Measurements from ENCODE around the gene MAMLD1.

MAMLD1 gene

DNA sequence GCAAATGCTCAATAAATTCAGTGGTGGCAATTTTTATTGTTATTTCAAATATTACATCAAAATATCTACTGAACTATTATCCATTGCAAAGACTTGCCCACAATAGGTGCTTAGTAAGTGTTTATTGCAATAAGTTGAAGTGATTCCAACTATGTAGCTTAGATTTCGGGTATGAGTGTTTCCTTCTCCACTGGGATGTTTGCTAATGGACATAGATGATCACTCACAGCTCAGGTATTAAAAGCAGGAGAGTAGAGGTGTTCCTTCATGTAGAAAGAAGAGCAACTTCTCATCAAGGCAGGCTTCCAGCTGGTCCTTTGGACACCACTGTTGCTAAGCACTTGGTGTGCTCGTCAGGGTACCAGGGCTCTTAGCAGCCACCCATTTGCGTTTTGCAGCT, 139.0 kb downstream of the MAMLD1 start:
- Histone ChIP-seq H3K4me3 (IDR thresholded peaks at IDR 0.05; ENCODE audit: insufficient read depth, low read depth, low read length) (no peak overlapping the region), H2AFZ (ENCODE audit: low read depth) (no peak overlapping the region), H3K27me3 (ENCODE audit: insufficient read depth, low read depth) (no peaks in the 10 kb centered on the region), H3K79me2 (ENCODE audit: insufficient read depth, low read depth) (no peaks in the 10 kb centered on the region), H3K36me3 (ENCODE audit: insufficient read depth) (no peaks in the 10 kb centered on the region), H4K20me1 (ENCODE audit: insufficient read depth) (no peaks in the 10 kb centered on the region), H3K27ac (no peak overlapping the region), H3K4me2 (no peak overlapping the region), H3K9ac (no peak overlapping the region), H3K4me1 (ENCODE audit: low read depth, poor library complexity, severe bottlenecking) (no peaks in the 10 kb centered on the region)
- TF ChIP-seq, protein P1, sequence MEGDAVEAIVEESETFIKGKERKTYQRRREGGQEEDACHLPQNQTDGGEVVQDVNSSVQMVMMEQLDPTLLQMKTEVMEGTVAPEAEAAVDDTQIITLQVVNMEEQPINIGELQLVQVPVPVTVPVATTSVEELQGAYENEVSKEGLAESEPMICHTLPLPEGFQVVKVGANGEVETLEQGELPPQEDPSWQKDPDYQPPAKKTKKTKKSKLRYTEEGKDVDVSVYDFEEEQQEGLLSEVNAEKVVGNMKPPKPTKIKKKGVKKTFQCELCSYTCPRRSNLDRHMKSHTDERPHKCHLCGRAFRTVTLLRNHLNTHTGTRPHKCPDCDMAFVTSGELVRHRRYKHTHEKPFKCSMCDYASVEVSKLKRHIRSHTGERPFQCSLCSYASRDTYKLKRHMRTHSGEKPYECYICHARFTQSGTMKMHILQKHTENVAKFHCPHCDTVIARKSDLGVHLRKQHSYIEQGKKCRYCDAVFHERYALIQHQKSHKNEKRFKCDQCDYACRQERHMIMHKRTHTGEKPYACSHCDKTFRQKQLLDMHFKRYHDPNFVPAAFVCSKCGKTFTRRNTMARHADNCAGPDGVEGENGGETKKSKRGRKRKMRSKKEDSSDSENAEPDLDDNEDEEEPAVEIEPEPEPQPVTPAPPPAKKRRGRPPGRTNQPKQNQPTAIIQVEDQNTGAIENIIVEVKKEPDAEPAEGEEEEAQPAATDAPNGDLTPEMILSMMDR (conservative IDR thresholded peaks at IDR 0.05; ENCODE audit: low read depth, low read length) = no peak

DNA sequence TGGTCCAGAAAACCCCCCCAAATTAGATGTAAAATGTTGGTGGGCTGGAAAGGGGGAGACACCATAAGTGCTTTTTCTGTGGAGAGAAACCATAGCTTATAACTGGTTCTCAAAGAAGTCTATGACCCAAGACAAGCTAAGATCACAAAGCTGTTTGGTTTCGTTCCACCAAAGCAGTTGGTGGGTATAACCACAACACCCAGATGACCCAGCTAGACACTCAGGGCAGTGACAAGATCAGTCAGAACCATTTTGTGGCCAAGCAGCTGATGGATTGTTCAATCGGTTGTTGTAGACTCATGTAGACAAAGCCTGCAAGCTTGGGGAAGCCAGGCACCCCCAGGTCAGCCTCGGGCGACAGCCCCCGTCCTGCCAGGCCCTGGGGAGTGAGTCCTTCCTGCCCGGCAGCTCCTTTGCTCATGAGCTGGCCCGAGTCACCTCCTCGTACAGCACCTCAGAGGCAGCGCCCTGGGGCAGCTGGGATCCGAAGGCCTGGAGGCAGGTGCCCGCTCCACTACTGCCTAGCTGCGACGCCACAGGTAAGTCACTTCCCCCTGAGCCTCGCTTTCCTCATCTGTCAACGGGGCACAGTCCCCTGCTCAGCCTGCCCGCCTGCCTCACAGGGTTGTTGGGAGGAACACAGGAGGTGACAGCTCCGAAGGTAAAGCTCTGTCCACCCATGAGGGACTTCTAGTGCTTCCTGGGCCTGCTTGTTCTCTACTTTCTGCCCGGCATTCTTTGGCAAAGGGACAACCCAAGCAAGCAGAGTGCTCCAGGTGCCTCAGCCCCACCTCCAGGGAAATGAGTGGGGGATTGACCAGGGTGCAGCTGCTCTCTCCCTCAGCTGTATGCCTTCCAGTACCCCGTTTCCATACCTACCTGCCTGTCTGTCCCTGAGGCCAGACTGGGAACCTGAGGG, 140.1 kb downstream of the MAMLD1 start:
- TF ChIP-seq, protein P1 (conservative IDR thresholded peaks at IDR 0.05; ENCODE audit: low read depth, low read length) = no peak
- no peaks in the 10 kb centered on the region for H3K27me3 ChIP-seq (ENCODE audit: insufficient read depth, low read depth)
- H3K4me1 ChIP-seq (ENCODE audit: low read depth, poor library complexity, severe bottlenecking) = no peaks in the 10 kb centered on the region
- H3K9ac ChIP-seq = no peak overlapping the region
- no peak overlapping the region for H3K4me2 ChIP-seq
- H3K79me2 ChIP-seq (ENCODE audit: insufficient read depth, low read depth) = no peaks in the 10 kb centered on the region
- no peak overlapping the region for H3K4me3 ChIP-seq (IDR thresholded peaks at IDR 0.05; ENCODE audit: insufficient read depth, low read depth, low read length)
- no peaks in the 10 kb centered on the region for H3K36me3 ChIP-seq (ENCODE audit: insufficient read depth)
- H3K27ac ChIP-seq = no peak overlapping the region
- no peak overlapping the region for H2AFZ ChIP-seq (ENCODE audit: low read depth)
- H4K20me1 ChIP-seq (ENCODE audit: insufficient read depth) = no peaks in the 10 kb centered on the region

DNA sequence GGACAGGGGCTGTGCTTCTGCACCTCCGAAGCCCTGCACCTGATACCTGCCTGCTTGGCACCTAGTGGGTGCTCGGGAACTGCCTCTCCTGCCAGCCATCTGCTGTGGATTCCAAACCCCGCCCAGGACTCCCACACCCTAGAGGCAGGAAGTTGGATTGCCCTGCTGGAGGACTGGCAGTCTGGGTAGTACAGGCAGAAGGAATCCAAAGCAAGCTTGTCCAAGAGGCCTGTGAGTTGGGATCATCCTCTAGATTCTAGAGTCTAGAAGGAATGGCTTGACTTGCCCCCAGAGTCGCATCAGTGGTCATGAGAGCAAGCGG, 140.7 kb downstream of the MAMLD1 start:
- Histone ChIP-seq H2AFZ (ENCODE audit: low read depth) (no peak overlapping the region), H3K27ac (no peak overlapping the region), H3K27me3 (ENCODE audit: insufficient read depth, low read depth) (no peaks in the 10 kb centered on the region), H3K79me2 (ENCODE audit: insufficient read depth, low read depth) (no peaks in the 10 kb centered on the region), H3K4me2 (no peak overlapping the region), H3K4me3 (IDR thresholded peaks at IDR 0.05; ENCODE audit: insufficient read depth, low read depth, low read length) (no peak overlapping the region), H3K36me3 (ENCODE audit: insufficient read depth) (no peaks in the 10 kb centered on the region), H3K4me1 (ENCODE audit: low read depth, poor library complexity, severe bottlenecking) (no peaks in the 10 kb centered on the region), H3K9ac (no peak overlapping the region), H4K20me1 (ENCODE audit: insufficient read depth) (no peaks in the 10 kb centered on the region)
- TF ChIP-seq, protein P1 (conservative IDR thresholded peaks at IDR 0.05; ENCODE audit: low read depth, low read length) = no peak

DNA sequence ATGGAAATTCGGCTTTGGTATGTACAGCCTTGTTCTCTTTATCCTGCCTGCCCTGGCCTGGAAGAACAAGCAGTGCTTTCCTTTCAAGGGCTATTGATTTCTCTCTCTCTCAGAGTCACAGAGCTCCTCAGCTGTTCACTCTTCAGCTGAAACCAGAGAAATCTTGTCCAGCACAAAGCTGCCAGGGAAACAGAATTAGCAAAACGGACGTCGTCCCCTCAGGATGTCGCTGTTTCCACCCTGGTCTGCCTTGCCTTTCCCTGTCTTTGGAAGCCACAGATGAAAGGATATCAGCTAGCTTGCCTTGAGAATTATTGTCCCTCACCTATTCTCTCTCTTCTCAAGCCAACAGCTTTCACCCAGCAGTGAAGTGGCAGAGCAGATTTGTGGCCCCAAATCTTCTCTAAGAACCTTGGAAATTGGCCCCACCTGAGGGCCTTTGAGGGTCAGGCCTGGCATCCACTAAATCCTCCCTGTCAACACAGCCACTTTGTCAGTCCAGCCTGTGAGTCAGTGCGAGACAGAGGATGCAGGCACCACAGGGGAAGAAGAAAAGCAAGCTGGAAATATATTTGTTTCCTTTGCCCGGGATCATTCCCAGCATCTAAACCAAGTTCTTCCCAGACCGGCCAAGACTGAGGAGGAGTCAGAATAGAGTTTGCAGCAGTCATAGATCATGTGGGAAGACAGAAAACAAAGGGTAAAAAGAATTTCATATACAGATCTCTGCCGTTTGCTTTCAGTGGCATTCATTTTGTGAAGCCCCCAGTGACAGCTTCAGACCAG, 141.5 kb downstream of the MAMLD1 start:
- Histone ChIP-seq H3K4me3 (IDR thresholded peaks at IDR 0.05; ENCODE audit: insufficient read depth, low read depth, low read length) (no peak overlapping the region), H3K79me2 (ENCODE audit: insufficient read depth, low read depth) (no peaks in the 10 kb centered on the region), H3K27me3 (ENCODE audit: insufficient read depth, low read depth) (no peaks in the 10 kb centered on the region), H3K4me2 (no peak overlapping the region), H3K4me1 (ENCODE audit: low read depth, poor library complexity, severe bottlenecking) (no peaks in the 10 kb centered on the region), H3K36me3 (ENCODE audit: insufficient read depth) (no peaks in the 10 kb centered on the region), H4K20me1 (ENCODE audit: insufficient read depth) (no peaks in the 10 kb centered on the region), H3K27ac (no peak overlapping the region), H3K9ac (no peak overlapping the region), H2AFZ (ENCODE audit: low read depth) (no peak overlapping the region)
- TF ChIP-seq, protein P1 (conservative IDR thresholded peaks at IDR 0.05; ENCODE audit: low read depth, low read length) = no peak
